Heart left ventricle (tissue), 16 donors: Measurements from ENCODE around the gene PRDM16. TPM values are rescaled to one million over a fixed set of nuclear protein-coding genes. Genes with fewer than 3 reads are reported as not detected.

Source experiments
- ATAC-seq, 4 donors: fragments of 200-7000 bp; cut with Tn5 transposase; one replicate each; pipeline ENCODE4 v1.9.1; 2020 to 2022; ENCODE audit warnings: moderate library complexity in 4 of 4, mild to moderate bottlenecking in 3 of 4, moderate number of reproducible peaks in 1 of 4
- DNase-seq, 5 donors: peaks; one replicate each; pipeline ENCODE4 v3.0.0-alpha.2; 2020
- H3K27ac ChIP-seq, 12 donors: fragments of 200-600 bp; sonication (generic) in 4 of 12; one replicate each; pipeline versions ENCODE4 v1.5.0 to v1.8.0; 2016 to 2022; ENCODE audit warnings: mild to moderate bottlenecking in 2 of 12
- H3K27me3 ChIP-seq, 9 donors: fragments of 200-600 bp; sonication (generic) in 2 of 9; one replicate each; pipeline versions ENCODE4 v1.5.1 to v1.8.0; 2016 to 2022; ENCODE audit warnings: mild to moderate bottlenecking in 3 of 9
- H3K36me3 ChIP-seq, 9 donors: fragments of 200-600 bp; sonication (generic) in 2 of 9; one replicate each; pipeline versions ENCODE4 v1.5.0 to v1.8.0; 2018 to 2022; ENCODE audit warnings: mild to moderate bottlenecking in 2 of 9
- H3K4me1 ChIP-seq, 12 donors: fragments of 200-600 bp; sonication (generic) in 4 of 12; one replicate each; pipeline versions ENCODE4 v1.5.0 to v1.8.0; 2016 to 2022; ENCODE audit warnings: mild to moderate bottlenecking in 3 of 12
- H3K4me3 ChIP-seq, 12 donors: fragments of 200-600 bp; sonication (generic) in 4 of 12; one replicate each; pipeline versions ENCODE4 v1.5.0 to v1.8.0; 2017 to 2022; ENCODE audit warnings: mild to moderate bottlenecking in 9 of 12, moderate library complexity in 4 of 12
- H3K9me3 ChIP-seq, 12 donors: fragments of 200-600 bp; sonication (generic) in 4 of 12; one replicate each; pipeline versions ENCODE4 v1.5.0 to v1.8.0; 2016 to 2022; ENCODE audit warnings: mild to moderate bottlenecking in 1 of 12
- CTCF ChIP-seq, 12 donors: fragments of 200-600 bp; sonication (generic) in 4 of 12; IDR thresholded peaks; one replicate each; pipeline versions ENCODE4 v1.5.0 to v1.8.0; 2018 to 2022; ENCODE audit warnings: antibody characterized with exemption in 12 of 12, mild to moderate bottlenecking in 5 of 12
- POLR2A ChIP-seq, 2 donors: fragments of 450-650 bp; IDR thresholded peaks; one replicate each; pipeline ENCODE4 v1.6.1; 2017; ENCODE audit warnings: antibody characterized with exemption in 2 of 2, mild to moderate bottlenecking in 2 of 2, moderate library complexity in 2 of 2
- WGBS, 4 donors: extraction: QIAGEN DNeasy Blood & Tissue Kit in 2 of 4; methylation state at CpG; one replicate each; pipeline versions ENCODE4 v1.1.5 to v1.1.7; 2013 to 2018; 5-methylcytosine and 5-hydroxymethylcytosine counted together
- intact Hi-C, 10 donors: fragments of 100-400 bp; cut with DNase I; formaldehyde crosslinking; loops; one replicate each; pipeline versions ENCODE4 v1.11.1 to v1.14.2; 2022
- polyA plus RNA-seq, 2 donors: library from polyadenylated mRNA; stranded (reverse); fragments of 200-250 nt; gene quantifications; one replicate each; pipeline ENCODE4 v1.2.3, GENCODE V29; 2013
- total RNA-seq, 9 donors: library from RNA; depleted of rRNA in 2 of 9; stranded (reverse); fragments of >200 nt in 2 of 9; fragmentation: NEBNext Ultra II Directional in 3 of 9; extraction: Animal tissue kit (Norgen Biotek cat#: 25700) in 3 of 9; gene quantifications; one replicate each; pipeline versions ENCODE4 v1.1.0 to v1.2.4, GENCODE V29; 2016 to 2023
- donor health status: ischemic (EF 13 %, LVEDD 7.1; RV severe dilation, severe dysfunction).
- donor health status: healthy with polysubstance abuse.
- donor health status: DM: no; HTN: yes; CAD: no.
- donor health status: DM: no; HTN: no; CAD: no.
- donor health status: ischemic (EF 25% LVEDD 6.9; RV normal size, moderate dysfunction).
- donor health status: ischemic (EF 25% LVEDD 5.7; RV mildly dilated, moderate dysfunction).
- donor health status: healthy.
- donor health status: DM: yes; HTN: yes; CAD: no.
- donor health status: ischemic (EF 35%, LVEDD 5.7; RV mildly dilated, moderate dysfunction).
- donor health status: nonischemic (EF 11% LVEDD 7.7; RV severe dilation, severe dysfunction).
- donor health status: DM: yes; HTN: yes; CAD: no.
- donor health status: PGD.
- donor health status: ischemic (EF 29% LVEDD 5.4; RV normal size, mild dysfunction).
- donor health status: nonischemic (EF 23%, LVEDD 6.1; RV moderate dilation, normal function).

Gene PRDM16
- total and polyA plus RNA-seq, 11 donors, result 6.0 to 22.7 (median 14.0) TPM

- DNase-seq (peak in 1 of 5 donors; percentile 18), ATAC-seq (no peak)
- TF ChIP-seq POLR2A (IDR thresholded peaks at IDR 0.05) (no peak), CTCF (IDR thresholded peaks at IDR 0.05) (no peak)
- Histone ChIP-seq H3K4me1 (no peaks in the 10 kb centered on the region), H3K4me3 (no peak overlapping the region), H3K27ac (no peak overlapping the region), H3K36me3 (no peaks in the 10 kb centered on the region), H3K9me3 (no peaks in the 10 kb centered on the region), H3K27me3 (peaks cover 0 to 33% (median 10%) of the 10 kb centered on the region in 9 donors)
- intact Hi-C loops, result no loop called here
- 72 to 84% (median 80%) methylated on average over 5 to 7 of the region's 7 CpGs for WGBS, 4 donors
These were observed 19.8 kb upstream of the PRDM16 start for GRCh38 chr1:3049164-3049563.

DNA sequence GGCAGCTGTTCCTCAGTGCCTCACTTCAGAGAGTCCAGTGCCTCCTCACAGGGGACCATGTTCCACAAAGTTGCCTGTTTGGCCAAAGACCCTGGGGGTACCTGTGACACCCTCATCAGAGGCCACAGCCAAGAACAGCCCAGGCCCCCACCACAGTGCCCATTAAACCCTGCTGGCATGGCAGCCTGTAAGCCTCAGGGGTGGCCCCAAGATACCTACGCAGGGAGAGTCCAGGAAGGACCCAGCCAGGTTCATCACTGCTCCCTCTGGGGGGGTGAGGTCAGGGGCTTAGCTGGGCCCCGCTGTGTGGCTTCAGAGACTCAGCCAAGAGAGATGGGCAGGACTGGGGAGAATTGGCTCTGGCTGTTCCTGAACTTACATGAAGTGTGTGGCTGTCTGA lies 19.1 kb upstream of the PRDM16 start:
- 70 to 85% (median 76%) methylated on average over 2 of the region's 2 CpGs for whole genome bisulfite sequencing, 4 donors
- no peak overlapping the region for H3K4me3 ChIP-seq
- TF ChIP-seq CTCF (IDR thresholded peaks at IDR 0.05), result no peak
- no peak for TF ChIP-seq POLR2A (IDR thresholded peaks at IDR 0.05)
- peaks cover 0 to 27% (median 7%) of the 10 kb centered on the region in 9 donors for H3K27me3 ChIP-seq
- H3K36me3 ChIP-seq, result no peaks in the 10 kb centered on the region
- no peaks in the 10 kb centered on the region for H3K4me1 ChIP-seq
- intact Hi-C loops, result no loop called here
- no peak overlapping the region for H3K27ac ChIP-seq
- no peak for ATAC-seq
- no peaks in the 10 kb centered on the region for H3K9me3 ChIP-seq
- peak in 1 of 5 donors; percentile 60 for DNase-seq

DNA sequence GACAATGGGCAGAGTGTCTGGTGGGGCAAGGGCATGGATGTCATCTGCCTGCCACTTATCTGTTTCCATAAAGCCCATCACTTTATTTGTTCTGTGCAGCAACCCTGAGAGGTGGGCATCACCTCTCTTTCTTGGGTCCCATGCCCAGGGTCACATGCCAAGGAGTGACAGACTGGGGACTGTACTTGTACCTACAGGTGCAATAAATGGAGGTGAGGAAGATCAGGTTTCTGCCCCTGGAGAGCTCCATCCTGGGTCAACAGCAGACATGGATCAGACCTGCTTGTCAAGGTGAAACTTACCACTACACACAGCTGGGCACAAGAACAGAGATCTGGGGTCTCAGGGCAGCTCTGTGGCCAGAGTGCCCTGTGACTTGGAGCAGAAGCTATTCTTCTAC lies 18.4 kb upstream of the PRDM16 start:
- no peak for TF ChIP-seq CTCF (IDR thresholded peaks at IDR 0.05)
- TF ChIP-seq POLR2A (IDR thresholded peaks at IDR 0.05), result no peak
- H3K27ac ChIP-seq, result no peak overlapping the region
- DNase-seq, result no peak
- no peaks in the 10 kb centered on the region for H3K36me3 ChIP-seq
- H3K4me1 ChIP-seq, result no peaks in the 10 kb centered on the region
- H3K9me3 ChIP-seq, result no peaks in the 10 kb centered on the region
- no peak for ATAC-seq
- peaks cover 0 to 20% (median under 1%) of the 10 kb centered on the region in 9 donors for H3K27me3 ChIP-seq
- no peak overlapping the region for H3K4me3 ChIP-seq
- intact Hi-C loops, result no loop called here

DNA sequence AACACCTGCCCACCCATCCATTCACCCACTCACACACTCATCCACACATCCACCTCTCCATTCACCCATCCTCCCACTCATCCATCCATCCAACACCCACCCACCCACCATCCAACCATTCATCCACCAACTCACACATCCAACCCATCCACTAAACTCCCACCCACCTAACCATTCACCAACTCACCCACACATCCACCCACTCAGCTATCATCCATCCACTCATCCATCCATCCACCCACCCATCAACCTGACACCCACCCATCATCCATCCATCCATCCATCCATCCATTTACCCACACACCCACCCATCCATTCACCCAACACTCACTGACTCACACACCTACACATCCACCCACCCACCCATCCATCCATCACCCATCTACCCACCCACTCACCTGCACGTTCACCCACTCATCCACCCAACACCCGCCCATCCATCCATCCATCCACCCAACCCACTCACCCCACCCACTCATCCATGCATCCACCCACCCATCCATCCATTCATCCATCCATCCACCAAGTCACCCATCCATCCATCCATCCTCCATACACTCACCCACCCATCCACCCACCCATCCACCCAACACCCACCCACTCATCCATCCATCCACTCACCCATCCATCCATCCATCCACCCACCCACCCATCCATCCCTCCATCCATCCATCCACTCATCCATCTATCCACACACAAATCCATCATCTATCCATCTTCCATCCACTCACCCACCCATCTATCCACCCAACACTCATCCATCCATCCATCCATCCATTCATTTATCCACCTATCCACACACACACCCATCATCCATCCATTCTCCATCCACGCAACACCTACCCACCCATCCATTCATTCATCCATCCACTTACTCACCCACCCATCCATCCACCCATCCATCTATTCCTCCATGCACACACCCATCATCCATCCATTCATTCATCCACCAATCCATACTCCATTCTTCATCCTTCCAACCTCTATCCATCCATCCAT lies 17.4 kb upstream of the PRDM16 start:
- H3K4me3 ChIP-seq, result no peak overlapping the region
- TF ChIP-seq POLR2A (IDR thresholded peaks at IDR 0.05) (no peak), CTCF (IDR thresholded peaks at IDR 0.05) (no peak)
- peaks cover 0 to 15% (median 0%) of the 10 kb centered on the region in 9 donors for H3K27me3 ChIP-seq
- no peaks in the 10 kb centered on the region for H3K4me1 ChIP-seq
- no peak for ATAC-seq
- no peaks in the 10 kb centered on the region for H3K9me3 ChIP-seq
- H3K36me3 ChIP-seq, result no peaks in the 10 kb centered on the region
- DNase-seq, result peak in 1 of 5 donors; percentile 10
- WGBS, 4 donors, result 83 to 88% (median 84%) methylated on average over 3 of the region's 3 CpGs
- intact Hi-C loops, result no loop called here
- H3K27ac ChIP-seq, result no peak overlapping the region
